Caco-2 (cell line): ENCODE results near the gene CTLA4. TPM values are rescaled to one million over a fixed set of nuclear protein-coding genes. Genes with fewer than 3 reads are reported as not detected.

ENCODE experiments used
- BruUV-seq: library from RNA; stranded (reverse); fragments of 400-500 nt; replicated peaks from 2 replicates; lab custom pipeline; 2021; lab: Mats Ljungman, UMichigan
- CTCF ChIA-PET: fragments of 300-600 bp; sonication (Branson Sonifier 250); formaldehyde crosslinking; loops from one replicate; lab custom pipeline; 2022; ENCODE audit warnings: antibody characterized with exemption; lab: Charles Lee
- POLR2A ChIA-PET: fragments of 300-600 bp; sonication (Branson Sonifier 250); formaldehyde crosslinking; loops from one replicate; lab custom pipeline; 2022; ENCODE audit warnings: antibody characterized with exemption; lab: Charles Lee
- DNase-seq, 2 experiments: peaks; one replicate each; pipeline versions ENCODE4 v3.0.0 to v3.0.0-alpha.2; 2020 to 2022
- H3K27me3 ChIP-seq: replicated peaks from 2 replicates; pipeline ENCODE4 v1.6.0; 2011; ENCODE audit warnings: low read length; ENCODE audit not compliant: control insufficient read depth, insufficient read depth
- H3K36me3 ChIP-seq: 2 replicates; pipeline ENCODE4 v1.5.1; 2011; ENCODE audit warnings: low read length; ENCODE audit not compliant: control insufficient read depth, insufficient read depth
- H3K4me1 ChIP-seq: fragments of 250-450 bp; sonication (Bioruptor Pico); 2 replicates; pipeline ENCODE4 v1.5.1; 2020; ENCODE audit warnings: mild to moderate bottlenecking
- H3K4me3 ChIP-seq: 2 replicates; pipeline ENCODE4 v1.5.1; 2011; ENCODE audit warnings: low read depth, mild to moderate bottlenecking, control low read depth, low read length
- H3K9me3 ChIP-seq: fragments of 250-450 bp; sonication (Bioruptor Pico); 2 replicates; pipeline ENCODE4 v1.5.1; 2020; ENCODE audit warnings: mild to moderate bottlenecking, moderate library complexity
- H3K27ac Mint-ChIP-seq: one replicate; pipeline ENCODE4 v1.8.0; 2022; ENCODE audit warnings: mixed read lengths; ENCODE audit not compliant: unreplicated experiment
- H3K27me3 Mint-ChIP-seq: one replicate; pipeline ENCODE4 v1.8.0; 2022; ENCODE audit warnings: mixed read lengths; ENCODE audit not compliant: insufficient read depth, unreplicated experiment
- H3K36me3 Mint-ChIP-seq: one replicate; pipeline ENCODE4 v1.8.0; 2022; ENCODE audit warnings: mild to moderate bottlenecking, mixed read lengths; ENCODE audit not compliant: insufficient read depth, unreplicated experiment
- H3K4me1 Mint-ChIP-seq: one replicate; pipeline ENCODE4 v1.8.0; 2022; ENCODE audit warnings: low read depth, mixed read lengths; ENCODE audit not compliant: unreplicated experiment
- H3K4me3 Mint-ChIP-seq: one replicate; pipeline ENCODE4 v1.8.0; 2022; ENCODE audit warnings: mild to moderate bottlenecking, moderate library complexity, mixed read lengths; ENCODE audit not compliant: unreplicated experiment
- H3K9me3 Mint-ChIP-seq: one replicate; pipeline ENCODE4 v1.8.0; 2022; ENCODE audit warnings: mixed read lengths; ENCODE audit not compliant: unreplicated experiment
- CTCF ChIP-seq, 2 experiments: fragments of 200-600 bp in 1 of 2; IDR thresholded peaks; 1 replicate in 1 of 2; 2 replicates in 1 of 2; pipeline versions ENCODE4 v1.5.1 to v1.8.0; 2011 to 2022; ENCODE audit warnings: antibody characterized with exemption in 1 of 2, control low read depth in 1 of 2, inconsistent platforms in 1 of 2, low read depth in 1 of 2, low read length in 1 of 2, mild to moderate bottlenecking in 1 of 2, moderate library complexity in 1 of 2; ENCODE audit not compliant: insufficient read depth in 1 of 2, severe bottlenecking in 1 of 2, unreplicated experiment in 1 of 2
- intact Hi-C: fragments of 100-400 bp; cut with micrococcal nuclease; formaldehyde crosslinking; loops from one replicate; pipeline ENCODE4 v1.10.0; 2022; ENCODE audit not compliant: unreplicated experiment
- total RNA-seq: library from RNA; stranded (reverse); gene quantifications from 2 replicates; pipeline ENCODE4 v1.2.3, GENCODE V29; 2022

Gene CTLA4
- total RNA-seq, 1 experiment from 2014 or later, result 0.43 TPM

DNA sequence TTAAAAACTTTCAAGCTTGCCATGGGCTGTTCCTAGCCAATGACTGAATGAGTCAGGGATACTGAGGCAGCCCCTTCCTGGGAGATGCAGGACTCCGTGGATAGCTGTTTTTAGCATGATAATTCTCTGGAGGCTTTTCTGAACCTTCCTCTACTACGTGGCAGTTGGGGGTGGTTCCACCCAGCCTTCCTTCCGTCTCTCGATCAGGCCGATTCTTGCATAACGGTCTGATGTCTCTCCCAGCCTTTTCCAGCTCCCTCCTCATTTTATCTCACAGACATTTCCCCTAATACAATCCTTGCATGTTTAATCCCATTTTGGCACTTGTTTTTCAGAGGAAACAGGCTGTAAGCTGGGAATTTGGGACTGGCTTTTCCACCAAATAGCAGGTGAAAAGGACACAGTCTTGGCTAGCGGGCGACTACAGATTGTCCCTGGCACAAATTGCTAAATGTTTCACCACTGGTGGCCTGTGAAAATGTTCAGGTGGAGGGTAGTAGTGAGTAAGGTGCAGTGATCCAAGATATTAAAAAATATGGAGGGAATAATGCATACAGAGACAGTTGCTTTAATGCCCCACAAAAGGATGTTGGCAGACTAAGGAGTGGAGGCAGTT, 21.0 kb upstream of the CTLA4 start:
- Histone ChIP-seq H3K36me3 (no peaks in the 10 kb centered on the region), H3K9me3 (no peaks in the 10 kb centered on the region), H3K4me1 (no peaks in the 10 kb centered on the region), H3K4me3 (no peak overlapping the region), H3K27me3 (no peaks in the 10 kb centered on the region)
- Mint-ChIP-seq H3K4me1 (no peaks in the 10 kb centered on the region), H3K27me3 (peaks cover 5% of the 10 kb centered on the region), H3K36me3 (no peaks in the 10 kb centered on the region), H3K9me3 (no peaks in the 10 kb centered on the region), H3K27ac (no peak overlapping the region), H3K4me3 (no peak overlapping the region)
- no TSS peak for BruUV-seq
- no peak for TF ChIP-seq CTCF (IDR thresholded peaks at IDR 0.05; ENCODE audit: insufficient read depth in 1 of 2, low read depth in 1 of 2, low read length in 1 of 2, severe bottlenecking in 1 of 2, unreplicated experiment in 1 of 2)
- DNase-seq, result no peak
- intact Hi-C loops, result no loop called here
- POLR2A ChIA-PET, result no interaction called here
- CTCF ChIA-PET, result interaction anchor here (0.7 kb wide), 2 partner anchors 19 to 56 kb away, joined by 6 read pairs; no protein-coding TSS in a partner anchor

DNA sequence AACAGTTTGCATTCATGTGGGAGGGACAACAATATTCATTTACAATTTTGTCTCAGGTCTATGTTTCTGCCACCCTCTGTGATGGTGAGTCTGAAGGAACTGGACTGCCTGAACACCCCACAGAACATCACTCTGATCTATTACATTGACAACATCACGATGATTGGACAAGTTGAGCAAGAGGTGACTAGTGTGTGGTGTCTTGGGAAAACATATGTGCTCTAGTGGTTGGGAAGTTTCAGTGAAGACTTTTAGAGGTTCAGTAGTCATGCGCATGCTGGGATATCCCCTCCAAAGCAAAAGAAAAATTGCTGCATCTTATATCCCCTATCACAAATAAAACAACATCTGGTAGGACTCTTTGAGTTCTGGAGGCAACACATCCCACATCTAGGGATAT, 18.6 kb upstream of the CTLA4 start:
- Mint-ChIP-seq H3K27me3 (peaks cover under 1% of the 10 kb centered on the region), H3K4me1 (no peaks in the 10 kb centered on the region), H3K4me3 (no peak overlapping the region), H3K27ac (no peak overlapping the region), H3K9me3 (no peaks in the 10 kb centered on the region), H3K36me3 (no peaks in the 10 kb centered on the region)
- Histone ChIP-seq H3K27me3 (no peaks in the 10 kb centered on the region), H3K4me3 (no peak overlapping the region), H3K4me1 (no peaks in the 10 kb centered on the region), H3K36me3 (no peaks in the 10 kb centered on the region), H3K9me3 (no peaks in the 10 kb centered on the region)
- DNase-seq, result no peak
- ChIA-PET CTCF (no interaction called here), POLR2A (no interaction called here)
- no TSS peak for BruUV-seq
- intact Hi-C loops, result no loop called here
- TF ChIP-seq CTCF (IDR thresholded peaks at IDR 0.05; ENCODE audit: insufficient read depth in 1 of 2, low read depth in 1 of 2, low read length in 1 of 2, severe bottlenecking in 1 of 2, unreplicated experiment in 1 of 2), result no peak

- Mint-ChIP-seq H3K4me1 (no peaks in the 10 kb centered on the region), H3K36me3 (no peaks in the 10 kb centered on the region), H3K27me3 (peaks cover 3% of the 10 kb centered on the region), H3K27ac (no peak overlapping the region), H3K9me3 (no peaks in the 10 kb centered on the region), H3K4me3 (no peak overlapping the region)
- no peaks in the 10 kb centered on the region for H3K36me3 ChIP-seq
- intact Hi-C loops, result no loop called here
- no peaks in the 10 kb centered on the region for H3K9me3 ChIP-seq
- H3K4me3 ChIP-seq, result no peak overlapping the region
- POLR2A ChIA-PET, result no interaction called here
- CTCF ChIA-PET, result no interaction called here
- no TSS peak for BruUV-seq
- TF ChIP-seq CTCF (IDR thresholded peaks at IDR 0.05; ENCODE audit: insufficient read depth in 1 of 2, low read depth in 1 of 2, low read length in 1 of 2, severe bottlenecking in 1 of 2, unreplicated experiment in 1 of 2), result no peak
- DNase-seq, result no peak
- H3K4me1 ChIP-seq, result no peaks in the 10 kb centered on the region
- H3K27me3 ChIP-seq, result no peaks in the 10 kb centered on the region
Measured at GRCh38 chr2:203852760-203853159, 14.8 kb upstream of the CTLA4 start.
